HCT116 (cell line): ENCODE data around the gene MCM8. TPM values are rescaled to one million over a fixed set of nuclear protein-coding genes. Genes with fewer than 3 reads are reported as not detected.

ENCODE experiments used
- ATAC-seq: fragments of 200-7000 bp; cut with Tn5 transposase; 2 replicates; pipeline ENCODE4 v1.9.1; 2020; ENCODE audit warnings: mild to moderate bottlenecking, moderate library complexity
- BruUV-seq: library from RNA; stranded (reverse); fragments of 400-500 nt; replicated peaks from 2 replicates; lab custom pipeline; 2021; lab: Mats Ljungman, UMichigan
- CTCF ChIA-PET: fragments of 300-600 bp; sonication (Branson Sonifier 250); formaldehyde crosslinking; loops from one replicate; lab custom pipeline; 2021; ENCODE audit warnings: antibody characterized with exemption; lab: Charles Lee
- POLR2A ChIA-PET: fragments of 300-600, 350-600 bp; sonication (Branson Sonifier 250); formaldehyde crosslinking; loops from one replicate; lab custom pipeline; 2021; ENCODE audit warnings: antibody characterized with exemption; lab: Charles Lee
- RAD21 ChIA-PET, 2 experiments: fragments of 300-600 bp; sonication (Branson Sonifier 250); formaldehyde crosslinking; loops; one replicate each; lab custom pipeline; 2023; ENCODE audit warnings: low total read pairs in 2 of 2; ENCODE audit not compliant: uncharacterized antibody in 2 of 2, unreplicated experiment in 2 of 2, low non-redundant PET in 1 of 2; lab: Charles Lee
- DNase-seq: peaks from one replicate; pipeline ENCODE4 v3.0.0-alpha.2; 2010; ENCODE audit warnings: low read depth, low spot score
- H2AFZ ChIP-seq: fragments of 200-600 bp; shearing (Covaris generic), sonication (generic); 2 replicates; pipeline ENCODE4 v1.6.1; 2017; ENCODE audit warnings: low read depth, mixed run types, mixed read lengths, antibody characterized with exemption, low read length; ENCODE audit not compliant: poor library complexity, severe bottlenecking
- H3K27ac ChIP-seq: 2 replicates; pipeline ENCODE4 v1.5.1; 2012; ENCODE audit warnings: low read depth, low read length
- H3K27me3 ChIP-seq: fragments of 200-600 bp; sonication (generic); 2 replicates; pipeline ENCODE4 v1.6.1; 2016; ENCODE audit warnings: mixed run types, low read length, mixed read lengths; ENCODE audit not compliant: insufficient read depth
- H3K36me3 ChIP-seq, 2 experiments: fragments of 200-500 bp in 1 of 2; fragments of 200-600 bp in 1 of 2; sonication (Bioruptor generic) in 1 of 2; sonication (generic) in 1 of 2; 2 replicates each; pipeline versions ENCODE4 v1.5.1 to v1.6.1; 2014 to 2016; ENCODE audit warnings: low read length in 2 of 2, inconsistent platforms in 1 of 2, mixed read lengths in 1 of 2, mixed run types in 1 of 2; ENCODE audit not compliant: insufficient read depth in 2 of 2, control insufficient read depth in 1 of 2
- H3K4me1 ChIP-seq, 2 experiments: fragments of 200-600 bp in 1 of 2; sonication (generic) in 1 of 2; 2 replicates each; pipeline versions ENCODE4 v1.5.1 to v1.6.1; 2012 to 2017; ENCODE audit warnings: low read length in 2 of 2, inconsistent platforms in 1 of 2, mild to moderate bottlenecking in 1 of 2, mixed read lengths in 1 of 2, mixed run types in 1 of 2, moderate library complexity in 1 of 2; ENCODE audit not compliant: insufficient read depth in 2 of 2, control insufficient read depth in 1 of 2
- H3K4me2 ChIP-seq: fragments of 200-600 bp; sonication (generic); 2 replicates; pipeline ENCODE4 v1.6.1; 2017; ENCODE audit warnings: mixed run types, low read length, mixed read lengths
- H3K4me3 ChIP-seq, 2 experiments: fragments of 200-600 bp in 1 of 2; sonication (generic) in 1 of 2; replicated peaks in 1 of 2; 2 replicates each; pipeline ENCODE4 v1.5.1; 2011 to 2016; ENCODE audit warnings: low read length in 2 of 2, control low read depth in 1 of 2, low read depth in 1 of 2, mild to moderate bottlenecking in 1 of 2, mixed read lengths in 1 of 2, mixed run types in 1 of 2
- H3K79me2 ChIP-seq: fragments of 200-600 bp; sonication (generic); 2 replicates; pipeline ENCODE4 v1.6.1; 2017; ENCODE audit warnings: mild to moderate bottlenecking, mixed run types, low read length, moderate library complexity, mixed read lengths; ENCODE audit not compliant: insufficient read depth
- H3K9ac ChIP-seq: fragments of 200-600 bp; sonication (generic); 2 replicates; pipeline ENCODE4 v1.6.1; 2016; ENCODE audit warnings: low read length, mixed read lengths
- H3K9me2 ChIP-seq: fragments of 200-600 bp; sonication (generic), shearing (Covaris generic); 2 replicates; pipeline ENCODE4 v1.6.1; 2017; ENCODE audit warnings: mixed run types, mild to moderate bottlenecking, moderate library complexity; ENCODE audit not compliant: insufficient read depth
- H3K9me3 ChIP-seq, 2 experiments: fragments of 200-500 bp in 1 of 2; fragments of 200-600 bp in 1 of 2; sonication (Bioruptor generic) in 1 of 2; sonication (generic) in 1 of 2; 2 replicates each; pipeline ENCODE4 v1.6.1; 2014 to 2017; ENCODE audit warnings: low read length in 2 of 2, mixed read lengths in 2 of 2, inconsistent platforms in 1 of 2, low read depth in 1 of 2, mild to moderate bottlenecking in 1 of 2, mixed run types in 1 of 2, moderate library complexity in 1 of 2; ENCODE audit not compliant: control insufficient read depth in 1 of 2, insufficient read depth in 1 of 2
- H4K20me1 ChIP-seq: fragments of 200-600 bp; sonication (generic), shearing (Covaris generic); 2 replicates; pipeline ENCODE4 v1.6.1; 2017; ENCODE audit warnings: mixed run types, mild to moderate bottlenecking, moderate library complexity; ENCODE audit not compliant: insufficient read depth
- ELF1 ChIP-seq: IDR thresholded peaks from 2 replicates; pipeline ENCODE4 v1.6.1; 2012; ENCODE audit warnings: low read depth, borderline replicate concordance
- EZH2phosphoT487 ChIP-seq: fragments of 200-600 bp; IDR thresholded peaks from 2 replicates; pipeline ENCODE4 v1.6.1; 2018; ENCODE audit warnings: antibody characterized with exemption, borderline replicate concordance
- FOSL1 ChIP-seq: IDR thresholded peaks from 2 replicates; pipeline ENCODE4 v1.6.1; 2012; ENCODE audit warnings: low read depth
- POLR2AphosphoS5 ChIP-seq: IDR thresholded peaks from 2 replicates; pipeline ENCODE4 v1.6.1; 2011; ENCODE audit warnings: mild to moderate bottlenecking, low read depth, low read length, moderate library complexity
- RAD21 ChIP-seq: IDR thresholded peaks from 2 replicates; pipeline ENCODE4 v1.6.1; 2012; ENCODE audit warnings: low read depth, mild to moderate bottlenecking
- SP1 ChIP-seq: IDR thresholded peaks from 2 replicates; pipeline ENCODE4 v1.6.1; 2012; ENCODE audit warnings: low read depth
- TCF7L2 ChIP-seq: IDR thresholded peaks from 2 replicates; pipeline ENCODE4 v1.7.0; 2011; ENCODE audit warnings: borderline replicate concordance, inconsistent platforms; ENCODE audit not compliant: insufficient read depth, insufficient read length; ENCODE audit errors: extremely low read depth
- ZNF274 ChIP-seq: fragments of 200-500 bp; sonication (Bioruptor generic); IDR thresholded peaks from 2 replicates; pipeline ENCODE4 v1.6.1; 2014; ENCODE audit warnings: mild to moderate bottlenecking, low read depth, low read length, inconsistent platforms
- intact Hi-C: fragments of 100-400 bp; cut with micrococcal nuclease; formaldehyde crosslinking; loops from 2 replicates; pipeline ENCODE4 v1.10.0; 2022
- total RNA-seq: library from RNA; stranded (reverse); gene quantifications from one replicate; pipeline ENCODE4 v1.2.1, GENCODE V29; 2021; ENCODE audit not compliant: unreplicated experiment
- TF ChIP-seq, protein P1 (sequence below), 3 experiments: fragments of 200-600 bp in 1 of 3; sonication (generic) in 1 of 3; IDR thresholded peaks in 2 of 3; conservative IDR thresholded peaks in 1 of 3; 2 replicates each; pipeline ENCODE4 v1.5.1; 2012 to 2017; ENCODE audit warnings: low read depth in 2 of 3, low read length in 2 of 3, antibody characterized with exemption in 1 of 3, borderline replicate concordance in 1 of 3, control low read depth in 1 of 3, mild to moderate bottlenecking in 1 of 3, mixed read lengths in 1 of 3, mixed run types in 1 of 3, moderate library complexity in 1 of 3; ENCODE audit not compliant: insufficient read depth in 1 of 3
- TF ChIP-seq, protein P2 (sequence below): IDR thresholded peaks from 2 replicates; pipeline ENCODE4 v1.6.1; 2012; ENCODE audit warnings: low read depth

Gene MCM8
- total RNA-seq, 1 experiment from 2014 or later = 21.9 TPM

DNA sequence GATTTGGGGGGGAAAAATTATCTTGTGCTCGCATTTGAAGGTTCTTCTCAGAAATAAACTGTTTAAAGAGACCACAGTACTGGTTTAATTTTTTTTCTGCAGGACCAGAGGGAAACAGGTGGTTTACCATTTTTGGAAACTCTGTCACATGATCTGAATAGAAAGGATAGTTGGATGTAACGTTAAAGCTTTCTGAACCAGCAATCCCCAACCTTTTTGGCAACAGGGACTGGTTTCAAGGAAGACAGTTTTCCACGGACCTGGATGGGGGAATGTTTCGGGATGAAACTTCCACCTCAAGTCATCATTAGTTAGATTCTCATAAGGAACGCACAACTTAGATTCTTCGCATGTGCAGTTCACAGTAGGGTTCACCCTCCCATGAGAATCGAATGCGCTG lies 50.4 kb downstream of the MCM8 start:
- ChIA-PET CTCF (interaction anchor here (0.8 kb wide), 1 partner anchor 9 kb away, joined by 3 read pairs; no protein-coding TSS in a partner anchor), RAD21 (no interaction called here), POLR2A (no interaction called here)
- Histone ChIP-seq H3K4me1 (peaks cover 3 to 4% of the 10 kb centered on the region in 2 experiments; a peak in 3 of 4 replicates), H3K27me3 (no peaks in the 10 kb centered on the region), H4K20me1 (no peaks in the 10 kb centered on the region), H3K9ac (no peak overlapping the region), H2AFZ (no peak overlapping the region), H3K79me2 (no peaks in the 10 kb centered on the region), H3K9me2 (no peaks in the 10 kb centered on the region), H3K9me3 (no peaks in the 10 kb centered on the region), H3K4me3 (no peak overlapping the region), H3K4me2 (no peak overlapping the region), H3K27ac (no peak overlapping the region), H3K36me3 (peaks cover 0 to 15% of the 10 kb centered on the region in 2 experiments; a peak in 2 of 4 replicates)
- no TSS peak for BruUV-seq
- no peak for TF ChIP-seq ELF1
- no peak for TF ChIP-seq SP1
- no peak for TF ChIP-seq EZH2phosphoT487
- TF ChIP-seq, protein P1, sequence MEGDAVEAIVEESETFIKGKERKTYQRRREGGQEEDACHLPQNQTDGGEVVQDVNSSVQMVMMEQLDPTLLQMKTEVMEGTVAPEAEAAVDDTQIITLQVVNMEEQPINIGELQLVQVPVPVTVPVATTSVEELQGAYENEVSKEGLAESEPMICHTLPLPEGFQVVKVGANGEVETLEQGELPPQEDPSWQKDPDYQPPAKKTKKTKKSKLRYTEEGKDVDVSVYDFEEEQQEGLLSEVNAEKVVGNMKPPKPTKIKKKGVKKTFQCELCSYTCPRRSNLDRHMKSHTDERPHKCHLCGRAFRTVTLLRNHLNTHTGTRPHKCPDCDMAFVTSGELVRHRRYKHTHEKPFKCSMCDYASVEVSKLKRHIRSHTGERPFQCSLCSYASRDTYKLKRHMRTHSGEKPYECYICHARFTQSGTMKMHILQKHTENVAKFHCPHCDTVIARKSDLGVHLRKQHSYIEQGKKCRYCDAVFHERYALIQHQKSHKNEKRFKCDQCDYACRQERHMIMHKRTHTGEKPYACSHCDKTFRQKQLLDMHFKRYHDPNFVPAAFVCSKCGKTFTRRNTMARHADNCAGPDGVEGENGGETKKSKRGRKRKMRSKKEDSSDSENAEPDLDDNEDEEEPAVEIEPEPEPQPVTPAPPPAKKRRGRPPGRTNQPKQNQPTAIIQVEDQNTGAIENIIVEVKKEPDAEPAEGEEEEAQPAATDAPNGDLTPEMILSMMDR (IDR thresholded peaks at IDR 0.05 in 2 of 3, conservative IDR thresholded peaks at IDR 0.05 in 1 of 3; ENCODE audit: borderline replicate concordance in 1 of 3, insufficient read depth in 1 of 3, low read depth in 2 of 3, low read length in 2 of 3) = no peak
- TF ChIP-seq ZNF274 = no peak
- TF ChIP-seq TCF7L2 = no peak
- no peak for DNase-seq
- intact Hi-C loops = loop anchor here (5.0 kb wide), 1 partner anchor 474 kb away; no protein-coding TSS in a partner anchor
- no peak for ATAC-seq

DNA sequence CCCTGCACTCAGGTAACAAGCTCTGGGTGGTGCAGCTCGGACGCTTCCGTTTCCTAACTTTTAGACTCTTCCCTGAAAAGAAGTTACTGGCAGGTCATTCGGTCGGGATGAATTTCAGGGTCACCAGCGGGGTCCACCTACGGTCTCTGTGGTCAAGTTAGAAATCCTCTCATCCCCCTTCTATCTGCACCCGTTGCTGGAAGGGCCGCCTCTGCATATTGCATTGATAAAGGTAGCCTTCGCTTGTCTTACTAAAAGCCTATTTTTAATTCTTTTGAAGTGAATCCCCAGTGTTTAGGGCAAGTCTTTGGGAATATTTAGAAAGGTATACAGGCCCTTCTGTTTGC lies 56.1 kb downstream of the MCM8 start:
- peak overlapping the region; percentile 88 for H3K9ac ChIP-seq
- CTCF ChIA-PET = no interaction called here

More for the DNA sequence above, 56.1 kb downstream of the MCM8 start:
- Histone ChIP-seq H3K27me3 (no peaks in the 10 kb centered on the region), H3K4me3 (peak overlapping the region; percentile 71 to 73), H2AFZ (no peak overlapping the region), H3K36me3 (peaks cover 15 to 17% of the 10 kb centered on the region in 2 experiments; a peak in 3 of 4 replicates), H3K79me2 (peaks cover 49% of the 10 kb centered on the region)
- RAD21 ChIA-PET = no interaction called here
- intact Hi-C loops = no loop called here
- TF ChIP-seq FOSL1 = no peak
- no peak for TF ChIP-seq TCF7L2
- no peak for TF ChIP-seq RAD21
- no peak for TF ChIP-seq POLR2AphosphoS5
- no peak for TF ChIP-seq ZNF274
- TF ChIP-seq, protein P2, sequence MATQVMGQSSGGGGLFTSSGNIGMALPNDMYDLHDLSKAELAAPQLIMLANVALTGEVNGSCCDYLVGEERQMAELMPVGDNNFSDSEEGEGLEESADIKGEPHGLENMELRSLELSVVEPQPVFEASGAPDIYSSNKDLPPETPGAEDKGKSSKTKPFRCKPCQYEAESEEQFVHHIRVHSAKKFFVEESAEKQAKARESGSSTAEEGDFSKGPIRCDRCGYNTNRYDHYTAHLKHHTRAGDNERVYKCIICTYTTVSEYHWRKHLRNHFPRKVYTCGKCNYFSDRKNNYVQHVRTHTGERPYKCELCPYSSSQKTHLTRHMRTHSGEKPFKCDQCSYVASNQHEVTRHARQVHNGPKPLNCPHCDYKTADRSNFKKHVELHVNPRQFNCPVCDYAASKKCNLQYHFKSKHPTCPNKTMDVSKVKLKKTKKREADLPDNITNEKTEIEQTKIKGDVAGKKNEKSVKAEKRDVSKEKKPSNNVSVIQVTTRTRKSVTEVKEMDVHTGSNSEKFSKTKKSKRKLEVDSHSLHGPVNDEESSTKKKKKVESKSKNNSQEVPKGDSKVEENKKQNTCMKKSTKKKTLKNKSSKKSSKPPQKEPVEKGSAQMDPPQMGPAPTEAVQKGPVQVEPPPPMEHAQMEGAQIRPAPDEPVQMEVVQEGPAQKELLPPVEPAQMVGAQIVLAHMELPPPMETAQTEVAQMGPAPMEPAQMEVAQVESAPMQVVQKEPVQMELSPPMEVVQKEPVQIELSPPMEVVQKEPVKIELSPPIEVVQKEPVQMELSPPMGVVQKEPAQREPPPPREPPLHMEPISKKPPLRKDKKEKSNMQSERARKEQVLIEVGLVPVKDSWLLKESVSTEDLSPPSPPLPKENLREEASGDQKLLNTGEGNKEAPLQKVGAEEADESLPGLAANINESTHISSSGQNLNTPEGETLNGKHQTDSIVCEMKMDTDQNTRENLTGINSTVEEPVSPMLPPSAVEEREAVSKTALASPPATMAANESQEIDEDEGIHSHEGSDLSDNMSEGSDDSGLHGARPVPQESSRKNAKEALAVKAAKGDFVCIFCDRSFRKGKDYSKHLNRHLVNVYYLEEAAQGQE = no peak
- TF ChIP-seq, all 23 proteins: peak for 0
- Histone ChIP-seq H3K9me3 (no peaks in the 10 kb centered on the region), H4K20me1 (no peaks in the 10 kb centered on the region; the same call in 1 of the 2 replicates), H3K9me2 (no peaks in the 10 kb centered on the region), H3K4me1 (peaks cover 11 to 18% of the 10 kb centered on the region in 2 experiments), H3K4me2 (peak overlapping the region; percentile 79), H3K27ac (peak overlapping the region; percentile 93)
- ATAC-seq (no peak), DNase-seq (no peak)
- POLR2A ChIA-PET = no interaction called here
- BruUV-seq = no TSS peak
